Activated B cell treated with CpG ODN at 0.5 μM for 24 hours (primary cell): ENCODE measurements around the gene ZNF473. TPM values are rescaled to one million over a fixed set of nuclear protein-coding genes. Genes with fewer than 3 reads are reported as not detected.

ENCODE experiments used
- ATAC-seq: fragments of 200-7000 bp; cut with Tn5 transposase; one replicate; pipeline ENCODE4 v1.10.0; 2021; ENCODE audit warnings: low read depth, mild to moderate bottlenecking, moderate library complexity
- CTCF ChIA-PET: fragments of 350-600 bp; sonication (Branson Sonifier 250); formaldehyde crosslinking; loops from one replicate; lab custom pipeline; 2021; ENCODE audit warnings: antibody characterized with exemption; lab: Charles Lee
- POLR2A ChIA-PET: fragments of 350-600 bp; sonication (Branson Sonifier 250); formaldehyde crosslinking; loops from one replicate; lab custom pipeline; 2021; ENCODE audit warnings: antibody characterized with exemption; lab: Charles Lee
- DNase-seq: peaks from one replicate; pipeline ENCODE4 v3.0.0; 2022
- H3K27ac Mint-ChIP-seq: one replicate; pipeline ENCODE4 v1.8.0; 2020; ENCODE audit warnings: mixed read lengths
- H3K27me3 Mint-ChIP-seq: one replicate; pipeline ENCODE4 v1.8.0; 2021; ENCODE audit warnings: mixed read lengths
- H3K36me3 Mint-ChIP-seq: one replicate; pipeline ENCODE4 v1.8.0; 2021; ENCODE audit warnings: low read depth, mixed read lengths
- H3K4me1 Mint-ChIP-seq: one replicate; pipeline ENCODE4 v1.8.0; 2021; ENCODE audit warnings: mixed read lengths
- H3K4me3 Mint-ChIP-seq: one replicate; pipeline ENCODE4 v1.8.0; 2020; ENCODE audit warnings: mild to moderate bottlenecking, mixed read lengths
- H3K9me3 Mint-ChIP-seq: one replicate; pipeline ENCODE4 v1.8.0; 2020; ENCODE audit warnings: mixed read lengths
- intact Hi-C: fragments of 100-400 bp; cut with micrococcal nuclease; formaldehyde crosslinking; loops from one replicate; pipeline ENCODE4 v1.15.1; 2024
- total RNA-seq: library from RNA; stranded (reverse); gene quantifications from 2 replicates; pipeline ENCODE4 v1.2.3, GENCODE V29; 2022
- TF ChIP-seq, protein P1 (sequence below): fragments of 200-600 bp; IDR thresholded peaks from one replicate; pipeline ENCODE4 v1.8.0; 2022; ENCODE audit warnings: antibody characterized with exemption, mild to moderate bottlenecking

Gene ZNF473
- total RNA-seq, 1 donor from 2014 or later, result 14.2 TPM

GRCh38 chr19:50007947-50008346 lies 17.9 kb upstream of the ZNF473 start:
- Mint-ChIP-seq H3K4me1 (peaks cover 3% of the 10 kb centered on the region), H3K27ac (no peak overlapping the region), H3K4me3 (no peak overlapping the region), H3K36me3 (peaks cover 74% of the 10 kb centered on the region), H3K27me3 (no peaks in the 10 kb centered on the region), H3K9me3 (no peaks in the 10 kb centered on the region)
- POLR2A ChIA-PET, result no interaction called here
- intact Hi-C loops, result no loop called here
- ATAC-seq (no peak), DNase-seq (no peak)
- CTCF ChIA-PET, result no interaction called here
- TF ChIP-seq, protein P1, sequence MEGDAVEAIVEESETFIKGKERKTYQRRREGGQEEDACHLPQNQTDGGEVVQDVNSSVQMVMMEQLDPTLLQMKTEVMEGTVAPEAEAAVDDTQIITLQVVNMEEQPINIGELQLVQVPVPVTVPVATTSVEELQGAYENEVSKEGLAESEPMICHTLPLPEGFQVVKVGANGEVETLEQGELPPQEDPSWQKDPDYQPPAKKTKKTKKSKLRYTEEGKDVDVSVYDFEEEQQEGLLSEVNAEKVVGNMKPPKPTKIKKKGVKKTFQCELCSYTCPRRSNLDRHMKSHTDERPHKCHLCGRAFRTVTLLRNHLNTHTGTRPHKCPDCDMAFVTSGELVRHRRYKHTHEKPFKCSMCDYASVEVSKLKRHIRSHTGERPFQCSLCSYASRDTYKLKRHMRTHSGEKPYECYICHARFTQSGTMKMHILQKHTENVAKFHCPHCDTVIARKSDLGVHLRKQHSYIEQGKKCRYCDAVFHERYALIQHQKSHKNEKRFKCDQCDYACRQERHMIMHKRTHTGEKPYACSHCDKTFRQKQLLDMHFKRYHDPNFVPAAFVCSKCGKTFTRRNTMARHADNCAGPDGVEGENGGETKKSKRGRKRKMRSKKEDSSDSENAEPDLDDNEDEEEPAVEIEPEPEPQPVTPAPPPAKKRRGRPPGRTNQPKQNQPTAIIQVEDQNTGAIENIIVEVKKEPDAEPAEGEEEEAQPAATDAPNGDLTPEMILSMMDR, result no peak

DNA sequence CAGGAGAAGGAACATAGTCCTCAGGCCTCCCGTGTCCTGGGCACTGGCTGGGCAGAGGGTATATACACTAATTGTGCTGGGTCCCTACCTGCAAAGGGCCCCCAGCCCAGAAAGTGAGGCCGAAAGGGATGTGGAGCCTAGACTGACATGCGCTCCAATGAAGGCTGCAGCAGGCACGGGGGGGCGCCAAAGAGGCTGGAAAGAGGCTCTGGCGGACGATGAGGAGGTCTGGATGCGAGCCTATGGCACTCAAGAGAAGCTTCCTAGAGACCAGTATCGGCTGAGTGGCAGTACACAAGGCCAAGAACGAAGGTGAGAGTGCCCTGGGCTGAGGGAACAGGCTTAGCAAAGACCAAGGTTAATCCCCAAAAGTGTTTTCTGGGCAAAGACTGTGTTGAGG lies 17.3 kb upstream of the ZNF473 start:
- Mint-ChIP-seq H3K27me3 (no peaks in the 10 kb centered on the region), H3K4me3 (no peak overlapping the region), H3K36me3 (peaks cover 74% of the 10 kb centered on the region), H3K9me3 (no peaks in the 10 kb centered on the region), H3K27ac (no peak overlapping the region), H3K4me1 (peaks cover 3% of the 10 kb centered on the region)
- intact Hi-C loops, result no loop called here
- CTCF ChIA-PET, result no interaction called here
- TF ChIP-seq, protein P1, result no peak
- no peak for ATAC-seq
- POLR2A ChIA-PET, result no interaction called here
- no peak for DNase-seq

DNA sequence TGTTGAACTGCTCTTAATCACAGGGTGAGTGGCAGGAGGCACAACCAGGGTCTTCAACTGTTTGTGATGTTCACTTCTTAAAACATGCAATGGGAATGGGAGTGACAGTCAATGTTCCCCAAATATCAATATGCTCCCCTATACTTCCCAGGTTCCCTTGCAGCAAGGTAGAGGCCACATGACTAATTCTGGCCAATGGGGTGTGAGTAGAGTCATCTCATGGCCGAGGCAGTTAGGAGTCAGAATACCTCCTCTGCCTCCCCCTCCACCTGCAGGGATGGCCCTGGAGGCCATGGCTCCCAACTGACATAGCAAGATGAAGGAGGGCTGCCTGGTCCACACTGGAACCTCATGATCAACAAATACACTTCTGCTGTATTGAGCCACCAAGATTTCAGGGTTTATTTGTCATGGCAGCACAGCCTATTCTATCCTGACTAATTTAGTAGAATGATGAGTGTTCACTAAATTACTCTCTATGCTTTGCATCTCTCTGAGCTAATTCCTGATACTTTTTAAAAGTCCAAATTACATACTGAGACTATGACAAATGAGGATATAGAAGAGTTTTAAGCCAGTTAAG lies 9.5 kb upstream of the ZNF473 start:
- intact Hi-C loops, result no loop called here
- Mint-ChIP-seq H3K27me3 (no peaks in the 10 kb centered on the region), H3K9me3 (no peaks in the 10 kb centered on the region), H3K4me3 (no peak overlapping the region), H3K4me1 (no peaks in the 10 kb centered on the region), H3K27ac (no peak overlapping the region), H3K36me3 (peaks cover 82% of the 10 kb centered on the region)
- ATAC-seq (no peak), DNase-seq (no peak)
- TF ChIP-seq, protein P1, result no peak
- CTCF ChIA-PET, result no interaction called here
- POLR2A ChIA-PET, result no interaction called here

GRCh38 chr19:50020481-50020880 lies 5.3 kb upstream of the ZNF473 start:
- H3K27ac Mint-ChIP-seq, result no peak overlapping the region
- DNase-seq (no peak), ATAC-seq (no peak)
- ChIA-PET CTCF (no interaction called here), POLR2A (no interaction called here)
- H3K9me3 Mint-ChIP-seq, result no peaks in the 10 kb centered on the region
- intact Hi-C loops, result no loop called here
- TF ChIP-seq, protein P1, result no peak
- H3K36me3 Mint-ChIP-seq, result peaks cover 53% of the 10 kb centered on the region
- H3K4me1 Mint-ChIP-seq, result peaks cover 29% of the 10 kb centered on the region
- H3K27me3 Mint-ChIP-seq, result no peaks in the 10 kb centered on the region
- no peak overlapping the region for H3K4me3 Mint-ChIP-seq

GRCh38 chr19:50022823-50023222 lies 3.0 kb upstream of the ZNF473 start:
- POLR2A ChIA-PET, result no interaction called here
- H3K36me3 Mint-ChIP-seq, result peaks cover 42% of the 10 kb centered on the region
- CTCF ChIA-PET, result no interaction called here
- H3K4me1 Mint-ChIP-seq, result peaks cover 46% of the 10 kb centered on the region
- ATAC-seq, result no peak
- TF ChIP-seq, protein P1, result no peak
- no peak overlapping the region for H3K27ac Mint-ChIP-seq
- peaks cover 2% of the 10 kb centered on the region for H3K9me3 Mint-ChIP-seq
- intact Hi-C loops, result no loop called here
- H3K27me3 Mint-ChIP-seq, result no peaks in the 10 kb centered on the region
- no peak for DNase-seq
- no peak overlapping the region for H3K4me3 Mint-ChIP-seq
